Omental fat pad (tissue), 4 donors: ENCODE data around the gene TEAD2. TPM values are rescaled to one million over a fixed set of nuclear protein-coding genes. Genes with fewer than 3 reads are reported as not detected.
"Not testable (repeated sequence)": the region's sequence is repeated elsewhere in the genome, so short reads cannot be mapped to it uniquely, and the experiment has no call there.

Experiments used
- ATAC-seq: fragments of 150-250 bp; one replicate; pipeline ENCODE4 v1.9.1; 2016; ENCODE audit warnings: mild to moderate bottlenecking, moderate library complexity; ENCODE audit not compliant: low FRiP score
- DNase-seq: peaks from one replicate; pipeline ENCODE4 v3.0.0-alpha.2; 2019; ENCODE audit warnings: low spot score
- CTCF ChIP-seq, 3 donors: fragments of 450-650 bp; IDR thresholded peaks; one replicate each; pipeline ENCODE4 v1.5.1; 2016 to 2017; ENCODE audit warnings: antibody characterized with exemption in 3 of 3, mild to moderate bottlenecking in 3 of 3, moderate library complexity in 2 of 3
- total RNA-seq, 4 donors: library from RNA; depleted of rRNA; stranded (reverse); fragments of >200 nt; gene quantifications; one replicate each; pipeline ENCODE4 v1.1.0, GENCODE V29; 2016

TEAD2 gene
- total RNA-seq, 4 donors from 2014 or later: 19.9 to 35.0 (median 26.1) TPM

DNA sequence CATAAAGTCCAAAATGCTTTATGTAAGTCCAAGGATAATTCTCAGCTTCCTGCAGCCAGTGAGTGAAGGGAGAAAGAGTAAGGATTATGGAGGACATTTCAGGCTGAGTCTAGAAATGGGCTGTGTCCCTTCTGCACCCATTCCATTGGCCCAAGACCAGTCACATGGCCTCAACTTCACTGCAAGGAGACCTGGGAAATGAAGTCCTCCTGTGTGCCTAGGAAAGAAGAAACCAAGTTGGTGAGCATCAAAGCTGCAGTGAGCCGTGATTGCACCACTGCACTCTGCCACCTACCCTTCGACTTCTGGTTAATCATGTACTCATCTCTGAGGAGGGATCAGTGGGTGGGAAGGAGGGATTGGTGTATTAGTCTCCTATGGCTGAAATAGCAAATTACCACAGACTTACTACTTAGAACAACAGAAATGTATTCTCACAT is 30.6 kb downstream of the TEAD2 start:
- ATAC-seq (no peak), DNase-seq (no peak)
- TF ChIP-seq CTCF (IDR thresholded peaks at IDR 0.05): no peak

DNA sequence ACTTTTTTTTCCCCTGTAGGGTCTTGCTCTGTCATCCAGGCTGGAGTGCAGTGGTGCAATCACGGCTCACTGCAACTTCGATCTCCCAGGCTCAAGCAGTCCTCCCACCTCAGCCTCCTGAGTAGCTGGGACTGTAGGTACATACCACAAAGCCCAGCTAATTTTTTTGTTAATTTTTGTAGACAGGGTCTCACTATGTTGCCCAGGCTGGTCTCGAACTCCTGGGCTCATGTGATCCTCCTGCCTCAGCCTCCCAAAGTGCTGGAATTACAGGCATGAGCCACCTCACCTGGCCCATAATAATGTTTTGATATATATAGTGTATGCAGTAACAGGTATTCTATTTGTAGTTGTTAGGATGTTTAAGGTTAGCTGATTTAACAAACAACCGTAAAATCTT is 31.0 kb downstream of the TEAD2 start:
- DNase-seq, ATAC-seq: not testable (repeated sequence)

GRCh38 chr19:49328741-49329140 is 33.5 kb downstream of the TEAD2 start:
- no peak for DNase-seq
- no peak for TF ChIP-seq CTCF (IDR thresholded peaks at IDR 0.05)
- no peak for ATAC-seq

GRCh38 chr19:49327878-49328544 is 34.2 kb downstream of the TEAD2 start:
- ATAC-seq (no peak), DNase-seq (no peak)
- TF ChIP-seq CTCF (IDR thresholded peaks at IDR 0.05): no peak

DNA sequence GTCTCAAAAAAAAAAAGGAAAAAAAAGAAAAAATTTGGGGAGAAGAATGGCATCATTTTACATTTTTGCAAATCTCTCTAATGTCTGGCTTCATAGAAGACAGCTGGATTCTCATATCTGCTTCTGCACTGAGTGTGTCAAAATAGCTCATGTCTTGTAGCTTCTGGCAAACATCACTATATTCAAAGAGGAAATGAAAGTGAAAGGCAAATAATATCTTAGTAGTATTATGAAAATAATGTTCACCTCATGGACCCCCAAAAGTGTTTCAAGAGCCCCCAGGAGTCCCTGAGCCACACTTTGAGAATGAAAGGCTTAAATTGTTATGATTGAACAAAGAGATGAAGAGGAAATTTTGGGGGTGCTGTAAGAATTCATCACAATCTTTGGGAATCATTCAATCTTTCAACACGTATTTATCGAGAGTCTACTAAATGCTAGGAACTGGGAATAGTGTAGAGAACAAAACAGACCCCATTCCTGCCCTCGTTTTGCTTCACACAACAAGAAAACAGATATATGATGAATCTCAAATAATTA is 36.0 kb downstream of the TEAD2 start:
- DNase-seq (no peak), ATAC-seq (no peak)
- no peak for TF ChIP-seq CTCF (IDR thresholded peaks at IDR 0.05)

GRCh38 chr19:49325756-49326155 is 36.5 kb downstream of the TEAD2 start:
- not testable (repeated sequence) for ATAC-seq, DNase-seq

- TF ChIP-seq CTCF (IDR thresholded peaks at IDR 0.05): no peak
- DNase-seq: no peak
- no peak for ATAC-seq
These were observed 37.2 kb downstream of the TEAD2 start, which contains the start of gene SLC6A16 for GRCh38 chr19:49324801-49325576. TSS of gene SLC6A16 (minus strand) at chr19:49325191. CDS start at chr19:49311347, 13,844 bp downstream.

GRCh38 chr19:49318296-49318695 is 43.9 kb downstream of the TEAD2 start:
- DNase-seq: no peak
- no peak for TF ChIP-seq CTCF (IDR thresholded peaks at IDR 0.05)

More at GRCh38 chr19:49318296-49318695, 43.9 kb downstream of the TEAD2 start:
- no peak for ATAC-seq
